OCI-LY7 (cell line): Measurements from ENCODE around the gene CLPTM1. TPM values are rescaled to one million over a fixed set of nuclear protein-coding genes. Genes with fewer than 3 reads are reported as not detected.
"Not testable (repeated sequence)": the region's sequence is repeated elsewhere in the genome, so short reads cannot be mapped to it uniquely, and the experiment has no call there.

Source experiments
- BruUV-seq: library from RNA; stranded (reverse); fragments of 400-500 nt; replicated peaks from 2 replicates; lab custom pipeline; 2021; lab: Mats Ljungman, UMichigan
- CTCF ChIA-PET: fragments of 300-600 bp; sonication (Branson Sonifier 250); formaldehyde crosslinking; loops from one replicate; lab custom pipeline; 2022; ENCODE audit warnings: antibody characterized with exemption; ENCODE audit not compliant: unreplicated experiment; lab: Charles Lee
- POLR2A ChIA-PET: fragments of 300-600 bp; sonication (Branson Sonifier 250); formaldehyde crosslinking; loops from one replicate; lab custom pipeline; 2022; ENCODE audit warnings: antibody characterized with exemption; lab: Charles Lee
- DNase-seq: peaks from one replicate; pipeline ENCODE4 v3.0.0-alpha.2; 2015; ENCODE audit warnings: low spot score
- H2AFZ ChIP-seq: fragments of 200-600 bp; sonication (generic), shearing (Covaris generic); 2 replicates; pipeline ENCODE4 v1.6.1; 2014; ENCODE audit warnings: mild to moderate bottlenecking, antibody characterized with exemption, low read length, moderate library complexity
- H3K27ac ChIP-seq: fragments of 200-600 bp; sonication (generic); 2 replicates; pipeline ENCODE4 v1.5.1; 2014; ENCODE audit warnings: mixed run types, low read depth, mild to moderate bottlenecking, moderate library complexity, low read length, inconsistent platforms; ENCODE audit not compliant: poor library complexity, severe bottlenecking
- H3K36me3 ChIP-seq: fragments of 200-600 bp; sonication (generic); 2 replicates; pipeline ENCODE4 v1.6.1; 2014; ENCODE audit warnings: mild to moderate bottlenecking, antibody characterized with exemption, low read length, moderate library complexity, mixed read lengths; ENCODE audit not compliant: insufficient read depth
- H3K4me1 ChIP-seq: fragments of 200-600 bp; sonication (generic); 2 replicates; pipeline ENCODE4 v1.5.1; 2014; ENCODE audit warnings: mild to moderate bottlenecking, low read length; ENCODE audit not compliant: insufficient read depth, poor library complexity, severe bottlenecking
- H3K4me2 ChIP-seq: fragments of 200-600 bp; sonication (generic); 2 replicates; pipeline ENCODE4 v1.6.1; 2014; ENCODE audit warnings: mild to moderate bottlenecking, low read length
- H3K4me3 ChIP-seq: fragments of 200-600 bp; sonication (generic); 2 replicates; pipeline ENCODE4 v1.5.1; 2014; ENCODE audit warnings: mild to moderate bottlenecking, low read depth, low read length; ENCODE audit not compliant: poor library complexity, severe bottlenecking
- H3K79me2 ChIP-seq: fragments of 200-600 bp; sonication (generic); 2 replicates; pipeline ENCODE4 v1.6.1; 2016; ENCODE audit warnings: low read depth, mild to moderate bottlenecking, low read length, moderate library complexity, mixed read lengths; ENCODE audit not compliant: insufficient read depth
- H3K9me2 ChIP-seq: fragments of 200-600 bp; sonication (generic); 2 replicates; pipeline ENCODE4 v1.6.1; 2016; ENCODE audit warnings: mild to moderate bottlenecking, low read length, mixed read lengths; ENCODE audit not compliant: insufficient read depth
- H3K9me3 ChIP-seq: fragments of 200-600 bp; sonication (generic); 2 replicates; pipeline ENCODE4 v1.6.1; 2014; ENCODE audit warnings: mild to moderate bottlenecking, mixed run types, low read length, mixed read lengths
- H4K20me1 ChIP-seq: fragments of 200-600 bp; sonication (generic); 2 replicates; pipeline ENCODE4 v1.6.1; 2014; ENCODE audit warnings: mild to moderate bottlenecking, antibody characterized with exemption, low read length, moderate library complexity, mixed read lengths; ENCODE audit not compliant: insufficient read depth
- EZH2phosphoT487 ChIP-seq: fragments of 200-600 bp; sonication (generic); IDR thresholded peaks from 2 replicates; pipeline ENCODE4 v1.6.1; 2018; ENCODE audit warnings: low read depth, borderline replicate concordance, mild to moderate bottlenecking, mixed run types, antibody characterized with exemption, low read length, moderate library complexity, mixed read lengths
- intact Hi-C: fragments of 100-400 bp; cut with micrococcal nuclease; formaldehyde crosslinking; loops from one replicate; pipeline ENCODE4 v1.10.0; 2022; ENCODE audit not compliant: unreplicated experiment
- total RNA-seq, 2 experiments: library from RNA; depleted of rRNA in 1 of 2; stranded (reverse); fragments of >200 nt in 1 of 2; shearing (Covaris generic) in 1 of 2; gene quantifications; 2 replicates each; pipeline ENCODE4 v1.2.3, GENCODE V29; 2014 to 2022
- TF ChIP-seq, protein P1 (sequence below): fragments of 200-600 bp; sonication (generic); conservative IDR thresholded peaks from 2 replicates; pipeline ENCODE4 v1.5.1; 2014; ENCODE audit warnings: mild to moderate bottlenecking, antibody characterized with exemption, low read length, moderate library complexity, mixed read lengths

Gene CLPTM1
- total RNA-seq, 2 experiments from 2014 or later = 34.0 to 70.3 TPM

DNA sequence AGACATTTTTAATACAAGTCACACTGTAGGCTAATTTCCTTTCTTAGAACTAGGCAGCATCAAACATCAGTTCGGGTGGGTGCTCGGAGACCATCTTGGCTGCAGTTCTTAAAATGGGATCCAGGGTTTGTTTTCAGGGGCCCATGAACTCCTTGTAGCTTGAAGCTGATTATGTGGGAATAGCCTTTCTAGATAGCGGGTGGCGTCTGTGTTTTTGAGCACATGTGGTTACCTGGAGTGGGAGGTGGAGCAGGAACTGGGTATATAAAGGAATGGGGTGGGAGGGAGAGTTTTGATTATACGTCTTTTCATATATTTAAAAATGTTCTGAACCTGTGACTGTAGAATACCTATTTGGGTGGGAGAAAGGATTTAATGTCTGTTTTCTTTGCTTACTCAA lies 12.9 kb downstream of the CLPTM1 start:
- H3K79me2 ChIP-seq = peaks cover 10% of the 10 kb centered on the region; the same call in 1 of the 2 replicates
- BruUV-seq = no TSS peak
- intact Hi-C loops = no loop called here
- no peak overlapping the region for H2AFZ ChIP-seq
- no peaks in the 10 kb centered on the region for H3K9me2 ChIP-seq
- H4K20me1 ChIP-seq = no peaks in the 10 kb centered on the region
- DNase-seq = no peak
- ChIA-PET POLR2A (no interaction called here), CTCF (no interaction called here)
- no peak overlapping the region for H3K4me3 ChIP-seq
- H3K36me3 ChIP-seq = peaks cover 72% of the 10 kb centered on the region
- no peak overlapping the region for H3K27ac ChIP-seq
- no peaks in the 10 kb centered on the region for H3K4me1 ChIP-seq
- TF ChIP-seq, protein P1, sequence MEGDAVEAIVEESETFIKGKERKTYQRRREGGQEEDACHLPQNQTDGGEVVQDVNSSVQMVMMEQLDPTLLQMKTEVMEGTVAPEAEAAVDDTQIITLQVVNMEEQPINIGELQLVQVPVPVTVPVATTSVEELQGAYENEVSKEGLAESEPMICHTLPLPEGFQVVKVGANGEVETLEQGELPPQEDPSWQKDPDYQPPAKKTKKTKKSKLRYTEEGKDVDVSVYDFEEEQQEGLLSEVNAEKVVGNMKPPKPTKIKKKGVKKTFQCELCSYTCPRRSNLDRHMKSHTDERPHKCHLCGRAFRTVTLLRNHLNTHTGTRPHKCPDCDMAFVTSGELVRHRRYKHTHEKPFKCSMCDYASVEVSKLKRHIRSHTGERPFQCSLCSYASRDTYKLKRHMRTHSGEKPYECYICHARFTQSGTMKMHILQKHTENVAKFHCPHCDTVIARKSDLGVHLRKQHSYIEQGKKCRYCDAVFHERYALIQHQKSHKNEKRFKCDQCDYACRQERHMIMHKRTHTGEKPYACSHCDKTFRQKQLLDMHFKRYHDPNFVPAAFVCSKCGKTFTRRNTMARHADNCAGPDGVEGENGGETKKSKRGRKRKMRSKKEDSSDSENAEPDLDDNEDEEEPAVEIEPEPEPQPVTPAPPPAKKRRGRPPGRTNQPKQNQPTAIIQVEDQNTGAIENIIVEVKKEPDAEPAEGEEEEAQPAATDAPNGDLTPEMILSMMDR = no peak
- no peak for TF ChIP-seq EZH2phosphoT487
- H3K9me3 ChIP-seq = no peaks in the 10 kb centered on the region
- no peak overlapping the region for H3K4me2 ChIP-seq

DNA sequence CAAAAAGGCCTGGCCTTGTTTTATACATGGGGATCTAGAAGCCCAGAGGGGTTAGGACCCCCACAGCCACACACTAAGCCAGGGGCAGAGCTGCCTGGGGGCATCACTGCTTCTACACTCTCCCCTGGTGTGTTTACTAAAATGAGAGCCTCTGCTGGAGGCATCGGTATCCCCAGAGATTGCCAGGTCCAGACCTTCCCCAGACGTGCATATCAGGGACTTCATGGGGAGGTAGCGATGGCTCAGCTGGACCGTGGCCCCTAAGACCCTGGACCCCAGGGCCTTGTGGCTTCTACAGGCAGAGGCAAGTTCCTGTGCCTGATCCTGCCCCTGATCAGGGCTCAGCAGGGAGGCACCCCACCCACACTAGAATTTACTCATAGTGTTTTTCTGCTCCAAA lies 13.5 kb downstream of the CLPTM1 start:
- POLR2A ChIA-PET = no interaction called here
- peaks cover 78% of the 10 kb centered on the region for H3K36me3 ChIP-seq
- H3K27ac ChIP-seq = no peak overlapping the region
- no peak overlapping the region for H2AFZ ChIP-seq
- no peaks in the 10 kb centered on the region for H3K9me2 ChIP-seq
- DNase-seq = no peak
- H3K9me3 ChIP-seq = no peaks in the 10 kb centered on the region
- CTCF ChIA-PET = no interaction called here
- TSS peak; percentile 63 for BruUV-seq
- no peak for TF ChIP-seq EZH2phosphoT487
- TF ChIP-seq, protein P1 = no peak
- H4K20me1 ChIP-seq = no peaks in the 10 kb centered on the region
- intact Hi-C loops = no loop called here
- H3K79me2 ChIP-seq = peaks cover 10% of the 10 kb centered on the region; the same call in 1 of the 2 replicates
- no peak overlapping the region for H3K4me2 ChIP-seq
- H3K4me1 ChIP-seq = no peaks in the 10 kb centered on the region
- no peak overlapping the region for H3K4me3 ChIP-seq

DNA sequence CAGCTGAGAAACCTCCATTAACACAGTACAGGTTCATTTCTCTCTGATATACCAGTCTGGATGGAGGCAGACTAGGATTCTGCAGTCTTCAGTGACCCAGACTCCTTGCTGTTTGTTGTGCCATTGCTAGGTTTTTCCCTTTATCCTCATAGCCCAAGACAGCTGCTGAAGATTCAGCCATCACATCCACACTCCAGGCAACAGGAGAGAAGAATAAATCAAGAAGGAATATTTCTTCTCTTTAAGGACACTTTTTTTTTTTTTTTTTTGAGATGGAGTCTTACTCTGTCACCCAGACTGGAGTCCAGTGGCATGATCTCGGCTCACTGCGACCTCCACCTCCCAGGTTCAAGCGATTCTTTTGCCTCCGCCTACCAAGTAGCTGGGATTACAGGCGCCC lies 14.3 kb downstream of the CLPTM1 start:
- Histone ChIP-seq H4K20me1 (no peaks in the 10 kb centered on the region), H3K4me1 (no peaks in the 10 kb centered on the region), H3K4me2 (no peak overlapping the region), H3K9me3 (no peaks in the 10 kb centered on the region), H3K9me2 (no peaks in the 10 kb centered on the region), H3K36me3 (peaks cover 78% of the 10 kb centered on the region), H3K27ac (no peak overlapping the region), H2AFZ (no peak overlapping the region), H3K4me3 (no peak overlapping the region), H3K79me2 (peaks cover 10% of the 10 kb centered on the region; the same call in 1 of the 2 replicates)
- CTCF ChIA-PET = no interaction called here
- POLR2A ChIA-PET = no interaction called here
- no peak for TF ChIP-seq EZH2phosphoT487
- TF ChIP-seq, protein P1 = no peak
- BruUV-seq = no TSS peak
- intact Hi-C loops = no loop called here
- DNase-seq = no peak

DNA sequence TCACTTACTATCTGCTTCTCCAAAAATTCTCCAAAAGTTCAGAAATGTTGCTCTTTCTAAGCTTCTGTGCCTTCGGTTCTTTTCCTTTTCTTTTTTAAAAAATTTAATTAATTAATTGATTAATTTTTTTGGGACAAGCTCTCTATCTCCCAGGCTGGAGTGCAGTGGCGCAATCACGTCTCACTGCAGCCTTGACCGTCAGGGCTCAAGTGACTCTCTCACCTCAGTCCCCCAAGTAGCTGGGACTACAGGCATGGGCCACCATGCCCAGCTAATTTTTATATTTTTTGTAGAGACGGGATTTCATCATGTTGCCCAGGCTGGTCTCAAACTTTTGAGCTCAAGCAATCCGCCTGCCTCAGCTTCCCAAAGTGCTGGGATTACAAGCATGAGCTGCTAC lies 16.3 kb downstream of the CLPTM1 start:
- ChIA-PET POLR2A (interaction anchor here (0.9 kb wide), 1 partner anchor 15 kb away, joined by 5 read pairs; no protein-coding TSS in a partner anchor), CTCF (interaction anchor here (0.7 kb wide), 1 partner anchor 14 kb away, joined by 3 read pairs; no protein-coding TSS in a partner anchor)
- H3K4me2 ChIP-seq, H4K20me1 ChIP-seq, BruUV-seq, DNase-seq, H3K9me2 ChIP-seq, H3K4me3 ChIP-seq, H3K79me2 ChIP-seq, H2AFZ ChIP-seq, H3K9me3 ChIP-seq, H3K4me1 ChIP-seq, intact Hi-C loops, H3K27ac ChIP-seq: not testable (repeated sequence)
- peaks cover 80% of the 10 kb centered on the region for H3K36me3 ChIP-seq
